GM12878 (cell line): ENCODE data around the gene ZSCAN22. TPM values are rescaled to one million over a fixed set of nuclear protein-coding genes. Genes with fewer than 3 reads are reported as not detected.

ENCODE experiments used
- ATAC-seq: fragments of 200-7000 bp; cut with Tn5 transposase; 3 replicates; pipeline ENCODE4 v1.9.1; 2020; ENCODE audit warnings: mild to moderate bottlenecking, moderate library complexity
- BruUV-seq: library from RNA; stranded (reverse); fragments of 400-500 nt; replicated peaks from 2 replicates; lab custom pipeline; 2021; lab: Mats Ljungman, UMichigan
- CTCF ChIA-PET: fragments of 300-600 bp; sonication (Branson Sonifier 250); formaldehyde crosslinking; extraction: SDS; loops from one replicate; lab custom pipeline; 2021; ENCODE audit warnings: inconsistent platforms; lab: Yijun Ruan, JAX
- POLR2A ChIA-PET: fragments of 350-600 bp; formaldehyde crosslinking; extraction: SDS; loops from one replicate; lab custom pipeline; 2021; ENCODE audit warnings: inconsistent platforms; lab: Charles Lee
- RAD21 ChIA-PET: fragments of 300-600 bp; sonication (Branson Sonifier 250); formaldehyde crosslinking; loops from one replicate; lab custom pipeline; 2023; ENCODE audit warnings: antibody characterized with exemption; ENCODE audit not compliant: unreplicated experiment; lab: Charles Lee
- SMC1A ChIA-PET: fragments of 300-600 bp; sonication (Branson Sonifier 250); formaldehyde crosslinking; loops from one replicate; lab custom pipeline; 2023; ENCODE audit not compliant: unreplicated experiment, uncharacterized antibody; lab: Charles Lee
- DNase-seq: peaks from one replicate; pipeline ENCODE4 v3.0.0-alpha.2; 2011; ENCODE audit warnings: low read depth, low spot score
- FAIRE-seq: peaks from 3 replicates; lab custom pipeline; 2011; peaks lifted over from hg19 to GRCh38; lab: Jason Lieb, UNC
- H2AFZ ChIP-seq: 2 replicates; pipeline ENCODE4 v1.6.0; 2011; ENCODE audit warnings: low read depth, low read length, control low read depth; ENCODE audit not compliant: control insufficient read depth
- H3K27ac ChIP-seq: 2 replicates; pipeline ENCODE4 v1.5.1; 2011; ENCODE audit warnings: control low read depth; ENCODE audit not compliant: control insufficient read depth, insufficient read depth
- H3K27me3 ChIP-seq, 2 experiments: replicated peaks in 1 of 2; 2 replicates each; pipeline versions ENCODE4 v1.6.0 to v1.6.1; 2011; ENCODE audit warnings: low read length in 1 of 2; ENCODE audit not compliant: control insufficient read depth in 2 of 2, insufficient read depth in 2 of 2
- H3K36me3 ChIP-seq, 2 experiments: 2 replicates each; pipeline ENCODE4 v1.5.1; 2011; ENCODE audit warnings: low read length in 1 of 2; ENCODE audit not compliant: control insufficient read depth in 2 of 2, insufficient read depth in 2 of 2
- H3K4me1 ChIP-seq: 2 replicates; pipeline ENCODE4 v1.6.1; 2011; ENCODE audit warnings: mild to moderate bottlenecking, low read length, moderate library complexity, mixed read lengths; ENCODE audit not compliant: control insufficient read depth, insufficient read depth
- H3K4me2 ChIP-seq: 2 replicates; pipeline ENCODE4 v1.6.0; 2011; ENCODE audit warnings: control low read depth; ENCODE audit not compliant: control insufficient read depth, insufficient read depth
- H3K4me3 ChIP-seq: fragments of 200-600 bp; sonication (generic); 2 replicates; pipeline ENCODE4 v1.5.1; 2016
- H3K79me2 ChIP-seq: 2 replicates; pipeline ENCODE4 v1.6.0; 2011; ENCODE audit warnings: low read length; ENCODE audit not compliant: control insufficient read depth, insufficient read depth
- H3K9ac ChIP-seq: 2 replicates; pipeline ENCODE4 v1.8.0; 2011; ENCODE audit warnings: low read length, control low read depth, mixed read lengths; ENCODE audit not compliant: control insufficient read depth, insufficient read depth
- H3K9me3 ChIP-seq: replicated peaks from 3 replicates; pipeline ENCODE4 v1.5.1; 2011; ENCODE audit warnings: mild to moderate bottlenecking, low read length; ENCODE audit not compliant: control insufficient read depth, insufficient read depth
- H4K20me1 ChIP-seq: 2 replicates; pipeline ENCODE4 v1.6.0; 2011; ENCODE audit not compliant: control insufficient read depth, insufficient read depth
- DPF2 ChIP-seq: fragments of 450-650 bp; IDR thresholded peaks from 2 replicates; pipeline ENCODE4 v1.6.1; 2017; ENCODE audit warnings: mild to moderate bottlenecking
- IKZF1 ChIP-seq: fragments of 450-650 bp; conservative IDR thresholded peaks from 2 replicates; pipeline ENCODE4 v1.6.1; 2017; ENCODE audit warnings: antibody characterized with exemption, mild to moderate bottlenecking
- MXI1 ChIP-seq: fragments of 150-350 bp; IDR thresholded peaks from 2 replicates; pipeline ENCODE4 v1.6.1; 2011; ENCODE audit warnings: low read depth, mild to moderate bottlenecking, inconsistent platforms, low read length, improper control_type of control experiment
- MYC ChIP-seq: IDR thresholded peaks from 2 replicates; pipeline ENCODE4 v1.6.1; 2011; ENCODE audit warnings: mild to moderate bottlenecking, low read length, moderate library complexity, inconsistent platforms; ENCODE audit not compliant: insufficient read depth, insufficient replicate concordance, insufficient read length, severe bottlenecking
- NFYB ChIP-seq: IDR thresholded peaks from 2 replicates; pipeline ENCODE4 v1.6.1; 2011; ENCODE audit warnings: low read depth, mild to moderate bottlenecking, low read length, improper control_type of control experiment, moderate library complexity; ENCODE audit not compliant: insufficient read depth
- POLR2A ChIP-seq: IDR thresholded peaks from 2 replicates; pipeline ENCODE4 v1.6.1; 2011; ENCODE audit warnings: low read depth, mild to moderate bottlenecking, low read length
- PRDM15 ChIP-seq: fragments of 450-650 bp; formaldehyde crosslinking; IDR thresholded peaks from 2 replicates; pipeline ENCODE4 v1.4.0; 2020; ENCODE audit warnings: mild to moderate bottlenecking, moderate library complexity
- RAD51 ChIP-seq: fragments of 450-650 bp; IDR thresholded peaks from 2 replicates; pipeline ENCODE4 v1.6.1; 2016; ENCODE audit warnings: moderate library complexity, mild to moderate bottlenecking, inconsistent platforms
- RCOR1 ChIP-seq: conservative IDR thresholded peaks from 2 replicates; pipeline ENCODE4 v1.6.1; 2012; ENCODE audit warnings: low read depth, low read length, improper control_type of control experiment
- SRF ChIP-seq, 2 experiments: IDR thresholded peaks; 2 replicates each; pipeline ENCODE4 v1.6.1; 2011; ENCODE audit warnings: low read depth in 2 of 2, low read length in 2 of 2, mild to moderate bottlenecking in 1 of 2, moderate library complexity in 1 of 2
- TCF7 ChIP-seq: IDR thresholded peaks from 2 replicates; pipeline ENCODE4 v1.6.1; 2014; ENCODE audit warnings: antibody characterized with exemption, borderline replicate concordance
- ZNF207 ChIP-seq: fragments of 450-650 bp; IDR thresholded peaks from 2 replicates; pipeline ENCODE4 v1.6.1; 2014; ENCODE audit warnings: antibody characterized with exemption, mild to moderate bottlenecking, borderline replicate concordance
- ZNF274 ChIP-seq: IDR thresholded peaks from one replicate; pipeline ENCODE4 v1.8.0; 2011; ENCODE audit not compliant: insufficient read length, insufficient read depth
- ZNF622 ChIP-seq: fragments of 450-650 bp; IDR thresholded peaks from 2 replicates; pipeline ENCODE4 v1.6.1; 2017; ENCODE audit warnings: mild to moderate bottlenecking, inconsistent platforms
- ZNF687 ChIP-seq: fragments of 450-650 bp; IDR thresholded peaks from 2 replicates; pipeline ENCODE4 v1.6.1; 2017; ENCODE audit warnings: mild to moderate bottlenecking, moderate library complexity
- WGBS: methylation state at CpG from one replicate; pipeline ENCODE4 v1.1.6; 2016; ENCODE audit warnings: low lambda C conversion rate; ENCODE audit not compliant: insufficient replicate concordance, insufficient coverage; ENCODE audit errors: missing lambda C conversion rate; 5-methylcytosine and 5-hydroxymethylcytosine counted together
- in situ Hi-C: fragments of 300-500 bp; cut with MboI; formaldehyde crosslinking; loops from 9 replicates; pipeline ENCODE4 v1.14.3; 2018; ENCODE audit warnings: mixed read lengths
- intact Hi-C: fragments of 100-400 bp; cut with micrococcal nuclease; formaldehyde crosslinking; loops from one replicate; pipeline ENCODE4 v1.14.2; 2022; ENCODE audit not compliant: unreplicated experiment
- polyA plus RNA-seq, 11 experiments: library from polyadenylated mRNA; depleted of rRNA in 4 of 11; unstranded in 6 of 11; stranded (reverse) in 5 of 11; fragments of >200 nt; fragmentation: Nextera tagmentation in 4 of 11; fragmentation: Illumina TruSeq in 1 of 11; extraction: Ambion mirVana in 4 of 11; extraction: Trizol in 1 of 11; gene quantifications; 1 replicate in 1 of 11; 2 replicates in 10 of 11; pipeline versions ENCODE4 v1.2.1 to v1.2.3, GENCODE V29; 2011 to 2016; ENCODE audit warnings: inconsistent platforms in 2 of 11, missing spikeins in 2 of 11, low read depth in 1 of 11
- total RNA-seq, 4 experiments: library from RNA; depleted of rRNA in 3 of 4; stranded (reverse); fragments of >200 nt in 3 of 4; fragmentation: Illumina TruSeq in 1 of 4; extraction: Trizol in 1 of 4; gene quantifications; 2 replicates each; pipeline versions ENCODE4 v1.2.1 to v1.2.3, GENCODE V29; 2013 to 2021

ZSCAN22 gene
- total and polyA plus RNA-seq, 10 of the 15 experiments (the other 5 are each of a cell fraction or from before 2014, with no cell fraction given): 0.49 to 3.9 (median 2.6) TPM

GRCh38 chr19:58332697-58333096 lies 5.9 kb downstream of the ZSCAN22 start:
- ATAC-seq (no peak), FAIRE-seq (no peak), DNase-seq (no peak)
- Histone ChIP-seq H3K27ac (no peak overlapping the region), H3K9ac (no peak overlapping the region), H3K27me3 (no peaks in the 10 kb centered on the region), H3K36me3 (peaks cover 6 to 7% of the 10 kb centered on the region in 2 experiments; a peak in 3 of 4 replicates), H3K4me3 (no peak overlapping the region), H3K9me3 (no peaks in the 10 kb centered on the region), H4K20me1 (no peaks in the 10 kb centered on the region), H2AFZ (no peak overlapping the region), H3K79me2 (peaks cover 6% of the 10 kb centered on the region), H3K4me2 (no peak overlapping the region), H3K4me1 (peaks cover 5% of the 10 kb centered on the region)
- in situ Hi-C loops (no loop called here), intact Hi-C loops (no loop called here)
- CTCF ChIA-PET: interaction anchor here (0.7 to 1.2 kb wide), 2 partner anchors 15 to 187 kb away, joined by 3 read pairs; partner anchors contain the start of gene ZBTB45
- no TSS peak for BruUV-seq
- POLR2A ChIA-PET: interaction anchor here (0.6 to 2.1 kb wide), 2 partner anchors 15 to 243 kb away, joined by 4 to 6 read pairs; no protein-coding TSS in a partner anchor
- WGBS: 100% methylated on average over 1 of the region's 1 CpG
- RAD21 ChIA-PET: interaction anchor here (1.6 kb wide), 1 partner anchor 30 kb away, joined by 4 read pairs; the partner anchor contains the start of gene ZNF497
- SMC1A ChIA-PET: interaction anchor here (0.9 to 1.2 kb wide), 2 partner anchors 14 to 187 kb away, joined by 3 to 4 read pairs; partner anchors contain the start of gene ZBTB45
- no peak for TF ChIP-seq PRDM15 (CRISPR knock-in tag)
- no peak for TF ChIP-seq SRF (IDR thresholded peaks at IDR 0.05; ENCODE audit: low read depth in 2 of 2, low read length in 2 of 2)
- no peak for TF ChIP-seq ZNF687
- TF ChIP-seq RAD51: no peak
- TF ChIP-seq ZNF622: no peak
- TF ChIP-seq MYC: no peak
- no peak for TF ChIP-seq MXI1
- TF ChIP-seq DPF2: no peak
- no peak for TF ChIP-seq IKZF1
- TF ChIP-seq POLR2A: no peak
- no peak for TF ChIP-seq ZNF274
- no peak for TF ChIP-seq TCF7
- TF ChIP-seq RCOR1: no peak
- no peak for TF ChIP-seq ZNF207
- no peak for TF ChIP-seq NFYB
